Glomerular endothelial cell (primary cell): Measurements from ENCODE around the gene EXD3. TPM values are rescaled to one million over a fixed set of nuclear protein-coding genes. Genes with fewer than 3 reads are reported as not detected.
"Not testable (repeated sequence)": the region's sequence is repeated elsewhere in the genome, so short reads cannot be mapped to it uniquely, and the experiment has no call there.

ENCODE experiments used
- DNase-seq: peaks from one replicate; pipeline ENCODE4 v3.0.0-alpha.2; 2011; ENCODE audit warnings: low read depth, low spot score; ENCODE audit errors: extremely low read depth
- total RNA-seq: library from RNA; depleted of rRNA; stranded (reverse); fragments of >200 nt; gene quantifications from 2 replicates; pipeline ENCODE4 v1.2.3, GENCODE V29; 2015

The EXD3 gene, protein sequence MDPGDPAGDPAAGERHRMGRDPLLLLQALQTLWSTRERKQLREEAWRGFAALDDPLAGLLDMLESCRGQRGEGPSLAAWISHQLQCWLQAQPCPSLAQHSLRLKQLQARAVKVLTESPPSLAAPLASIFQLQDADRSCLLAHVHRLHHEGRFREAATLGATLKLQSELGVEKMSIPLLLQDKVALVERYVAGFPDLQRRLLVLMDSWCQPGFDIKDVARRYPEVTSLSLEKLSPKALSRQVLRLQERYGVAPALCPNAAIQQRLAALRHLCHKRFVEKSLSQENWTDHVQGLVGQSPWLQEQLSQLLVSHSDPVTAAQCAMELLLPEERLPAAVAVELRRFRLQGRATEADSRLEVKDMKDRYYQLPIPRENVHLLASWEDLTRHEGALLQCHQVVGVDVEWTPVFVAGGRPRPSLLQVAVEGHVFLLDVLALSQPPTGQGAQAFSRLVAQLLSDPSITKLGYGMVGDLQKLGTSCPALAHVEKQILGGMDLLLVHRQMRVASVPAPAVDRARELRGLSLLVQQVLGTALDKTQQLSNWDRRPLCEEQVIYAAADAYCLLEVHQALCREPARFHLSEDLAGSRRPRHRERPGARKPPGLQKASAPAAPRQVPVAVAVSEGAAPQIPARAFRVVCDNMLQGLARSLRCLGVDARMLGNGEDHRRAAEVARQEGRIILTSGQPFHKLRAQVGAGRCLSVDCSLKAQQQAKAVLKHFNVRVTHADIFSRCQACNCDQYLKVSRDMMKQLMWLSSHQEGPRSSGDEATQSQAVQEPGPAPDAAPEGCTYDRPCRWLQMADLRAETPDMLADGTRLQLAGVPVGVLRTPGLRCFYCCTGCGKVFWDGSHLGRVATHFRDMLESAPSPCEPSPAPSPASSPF
- 20.9 and 32.6 TPM in 2 replicates for total RNA-seq

DNA sequence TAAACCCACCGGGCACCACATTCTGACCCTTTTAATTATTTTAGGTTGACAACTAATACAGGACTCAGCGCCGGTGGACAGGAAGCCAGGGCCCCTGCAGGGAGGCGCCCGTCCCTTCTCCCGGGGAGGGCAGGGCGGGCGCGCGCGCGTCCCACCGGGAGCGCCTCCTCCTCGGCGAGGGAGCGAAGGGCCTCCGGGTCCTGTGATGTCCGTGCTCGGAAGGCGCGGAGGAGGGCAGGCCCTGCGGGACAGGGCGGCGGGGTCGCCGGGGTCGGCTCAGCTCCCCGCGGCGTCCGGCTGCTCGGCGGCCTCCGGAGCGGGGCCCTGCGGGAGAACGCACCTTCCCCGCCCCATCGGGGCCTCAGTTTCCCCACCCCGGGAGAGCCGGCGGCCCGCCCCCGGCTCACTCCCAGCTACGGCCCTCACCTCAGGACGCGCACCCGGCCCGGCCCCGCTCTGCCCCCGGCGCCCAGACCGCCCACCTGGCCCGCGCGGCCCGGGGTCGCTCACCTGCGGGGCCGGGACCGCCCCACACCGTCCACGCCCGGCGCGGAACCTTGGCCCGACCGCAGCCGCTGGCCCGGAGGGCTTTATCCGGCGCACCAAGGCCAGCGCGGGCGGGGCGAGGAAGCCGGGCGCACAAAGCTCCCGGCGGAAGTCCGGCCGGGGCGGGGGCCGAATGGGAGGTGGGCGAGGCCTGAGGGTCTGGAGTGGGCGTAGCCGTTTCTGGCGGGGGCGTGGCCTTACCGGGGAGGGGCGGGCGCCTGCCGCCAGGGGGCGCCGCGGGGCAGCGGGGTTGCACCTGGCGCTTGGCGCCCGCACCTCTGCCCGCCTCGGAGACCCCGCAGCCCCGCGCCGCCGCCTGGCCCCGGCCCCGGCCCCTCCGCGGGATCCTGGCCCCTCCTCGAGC, at the start of gene EXD3, which contains the start of gene NOXA1:
Gene EXD3 (minus strand): TSS at position 559 of the 910 bp plus-strand sequence. CDS start 27,805 bp downstream, outside the sequence.
Gene NOXA1 (plus strand): TSS at position 790 of the 910 bp plus-strand sequence. CDS start 137 bp downstream, outside the sequence.
- no peak for DNase-seq

DNA sequence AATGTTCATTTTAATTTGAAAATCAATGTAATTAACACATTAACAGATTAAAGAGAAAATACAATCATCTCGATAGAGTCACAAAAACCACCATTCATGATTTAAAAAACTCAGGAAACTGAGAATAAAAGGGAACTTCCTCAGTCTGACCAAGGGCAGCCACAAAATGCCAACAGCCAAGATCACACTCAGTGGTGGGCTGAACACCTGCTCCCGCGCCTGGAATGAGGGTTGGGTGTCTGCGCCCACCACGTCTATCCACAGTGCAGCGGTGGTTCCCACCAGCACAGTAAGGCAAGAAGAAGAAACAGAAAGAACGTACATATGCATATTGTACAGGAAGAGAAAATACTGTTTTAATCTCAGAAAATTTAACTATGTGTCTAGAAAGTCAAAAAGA, 47.8 kb upstream of the EXD3 start:
- DNase-seq, result no peak

DNA sequence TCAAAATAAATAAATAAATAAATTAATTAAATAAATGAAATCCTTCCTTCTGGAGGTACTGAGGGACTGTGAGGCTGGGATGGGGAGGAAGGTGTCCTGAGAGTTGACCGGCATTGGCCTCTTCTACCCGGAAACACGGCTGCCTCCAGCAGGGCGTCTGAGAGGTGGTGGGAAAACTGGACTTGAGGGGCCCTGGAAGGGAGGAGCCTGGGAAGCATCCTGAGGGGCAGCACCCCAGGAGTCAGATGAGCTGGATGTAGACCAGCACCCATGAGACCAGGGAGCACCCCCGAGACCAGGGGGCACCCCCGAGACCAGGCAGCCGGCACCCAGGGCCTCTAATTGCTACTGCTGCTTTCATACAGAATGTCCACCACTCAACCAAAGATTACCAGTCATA, 44.9 kb upstream of the EXD3 start:
- DNase-seq, result no peak

DNA sequence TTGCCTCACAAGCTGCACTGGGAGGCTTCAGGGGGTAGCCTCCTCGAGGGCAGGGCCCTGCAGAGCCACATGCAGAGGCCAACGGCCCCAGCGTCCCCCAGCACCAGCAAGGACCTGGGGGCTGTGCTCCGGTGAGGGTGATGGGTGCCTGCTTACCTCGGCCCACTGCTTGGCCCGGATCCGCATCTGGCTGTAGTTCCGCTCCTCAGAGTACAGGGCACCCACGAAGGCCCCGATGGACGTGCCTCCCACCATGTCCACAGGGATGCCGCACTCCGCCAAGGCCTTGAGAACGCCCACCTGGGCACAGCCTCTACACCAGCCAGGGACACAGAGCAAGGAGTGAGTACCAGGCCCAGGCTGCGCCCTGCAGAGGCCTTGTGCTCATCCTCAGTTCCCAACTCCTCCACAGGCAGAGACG, 44.2 kb upstream of the EXD3 start:
- DNase-seq, result no peak

DNA sequence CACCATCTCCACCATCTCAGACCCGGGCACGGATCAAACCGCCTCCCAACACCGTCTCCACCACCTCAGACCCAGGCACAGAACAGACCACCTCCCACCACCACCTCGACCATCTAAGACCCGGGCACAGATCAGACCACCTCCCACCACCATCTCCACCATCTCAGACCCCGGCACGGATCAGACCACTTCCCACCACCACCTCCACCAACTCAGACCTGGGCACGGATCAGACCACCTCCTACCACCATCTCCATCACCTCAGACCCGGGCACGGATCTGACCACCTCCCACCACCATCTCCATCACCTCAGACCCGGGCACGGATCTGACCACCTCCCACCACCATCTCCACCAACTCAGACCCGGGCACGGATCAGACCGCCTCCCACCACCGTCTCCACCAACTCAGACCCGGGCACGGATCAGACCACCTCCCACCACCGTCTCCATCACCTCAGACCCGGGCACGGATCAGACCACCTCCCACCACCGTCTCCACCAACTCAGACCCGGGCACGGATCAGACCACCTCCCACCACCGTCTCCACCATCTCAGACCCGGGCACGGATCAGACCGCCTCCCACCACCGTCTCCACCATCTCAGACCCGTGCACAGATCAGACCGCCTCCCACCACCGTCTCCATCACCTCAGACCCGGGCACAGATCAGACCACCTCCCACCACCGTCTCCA, 43.6 kb upstream of the EXD3 start:
- not testable (repeated sequence) for DNase-seq

DNA sequence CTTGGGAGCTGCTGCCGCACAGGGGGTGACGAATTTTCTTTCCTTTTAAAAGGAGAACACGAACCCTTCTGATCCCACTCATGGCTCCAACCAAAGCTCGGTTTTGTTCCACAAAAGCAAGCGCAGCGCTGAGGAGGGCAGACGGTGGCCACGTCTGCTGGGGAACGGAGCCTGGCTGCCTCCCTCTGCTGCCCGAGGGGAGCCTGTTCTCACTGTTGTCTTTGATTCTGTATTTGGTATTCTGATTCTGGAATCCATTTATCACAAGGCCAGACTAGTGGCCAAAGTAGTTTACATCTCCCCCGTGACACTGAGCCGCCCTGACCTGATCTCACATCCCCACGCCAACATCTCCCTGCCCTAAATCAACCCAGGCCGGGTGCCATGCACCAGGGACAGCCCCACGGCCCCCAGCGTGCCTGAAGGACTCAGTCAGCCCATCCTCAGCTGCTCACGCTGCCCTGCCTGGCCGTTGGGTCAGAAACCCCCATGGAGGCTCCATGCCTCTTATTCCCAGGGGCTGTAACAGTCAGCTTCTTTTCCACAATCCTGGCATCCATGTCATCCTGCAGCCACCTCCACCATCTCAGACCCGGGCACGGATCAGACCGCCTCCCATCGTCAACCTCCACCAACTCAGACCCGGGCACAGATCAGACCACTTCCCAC, 42.9 kb upstream of the EXD3 start:
- DNase-seq, result no peak

DNA sequence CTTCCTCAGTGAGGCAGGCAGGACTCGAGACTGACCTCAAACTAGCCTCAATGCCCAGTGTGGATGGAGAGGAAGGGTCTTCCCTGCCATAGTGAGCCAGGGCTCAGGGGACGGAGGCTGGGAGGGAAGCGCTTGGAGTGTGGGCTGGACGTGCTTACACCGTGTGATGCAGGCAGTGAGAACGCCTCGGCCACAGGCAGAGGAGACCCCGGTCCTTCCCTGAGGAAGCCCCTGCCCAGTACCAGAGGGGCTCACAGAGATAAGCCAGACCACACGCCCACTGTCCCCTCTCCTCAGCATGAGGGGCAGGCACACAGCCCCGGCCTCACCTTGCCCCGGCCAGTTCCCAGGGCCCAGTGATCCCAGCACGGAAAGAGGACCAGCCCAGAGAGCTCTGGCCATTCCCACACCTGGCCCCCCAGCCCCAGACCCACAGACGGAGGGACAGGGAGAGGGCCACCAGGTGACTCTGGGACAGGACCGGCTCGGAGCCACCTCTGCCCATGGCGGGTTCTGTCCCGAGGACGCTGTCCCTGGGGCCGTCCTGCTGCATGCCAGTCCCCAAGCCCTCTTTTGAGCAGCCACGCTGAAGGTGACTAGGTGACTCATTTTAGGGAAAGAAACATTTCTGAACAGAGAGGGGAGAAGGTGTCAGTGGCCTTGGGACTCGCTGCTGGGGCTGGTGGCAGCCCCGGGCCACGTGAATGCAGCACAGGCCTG, 42.2 kb upstream of the EXD3 start:
- DNase-seq, result no peak

DNA sequence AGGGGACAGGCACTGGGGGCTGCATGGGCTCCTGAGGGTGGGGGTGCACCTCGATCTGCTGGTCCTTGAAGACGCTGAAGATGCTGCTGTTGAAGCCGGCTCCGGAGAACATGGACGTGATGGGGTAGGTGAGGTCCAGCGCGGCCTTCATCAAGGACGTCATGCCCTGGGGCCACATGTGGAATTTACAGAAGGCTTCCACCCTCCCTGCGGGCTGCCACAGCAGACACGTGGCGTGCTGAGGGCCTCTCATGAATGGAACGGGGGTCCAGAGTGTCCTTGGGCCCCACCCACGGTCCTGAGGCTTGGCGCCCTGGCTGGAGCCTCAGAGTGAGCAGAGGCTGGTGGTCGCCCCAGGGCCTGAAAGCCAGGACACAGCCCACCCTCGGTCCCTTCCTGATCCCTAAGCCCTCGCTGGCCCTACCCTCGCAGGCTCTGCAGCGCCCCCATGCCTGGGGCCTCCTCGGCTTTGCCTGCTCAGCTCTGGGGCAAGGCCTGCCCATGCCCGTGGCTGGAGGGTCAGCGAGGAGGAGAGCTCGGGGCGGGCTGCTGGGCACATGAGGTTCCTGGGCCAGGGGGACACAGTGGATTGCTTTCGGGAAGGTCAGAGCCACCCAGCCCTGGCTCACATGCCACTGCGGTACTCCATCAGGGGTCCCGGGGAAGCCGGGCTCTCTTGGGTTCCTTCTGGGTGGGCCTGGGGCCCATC, 41.5 kb upstream of the EXD3 start:
- DNase-seq, result no peak

DNA sequence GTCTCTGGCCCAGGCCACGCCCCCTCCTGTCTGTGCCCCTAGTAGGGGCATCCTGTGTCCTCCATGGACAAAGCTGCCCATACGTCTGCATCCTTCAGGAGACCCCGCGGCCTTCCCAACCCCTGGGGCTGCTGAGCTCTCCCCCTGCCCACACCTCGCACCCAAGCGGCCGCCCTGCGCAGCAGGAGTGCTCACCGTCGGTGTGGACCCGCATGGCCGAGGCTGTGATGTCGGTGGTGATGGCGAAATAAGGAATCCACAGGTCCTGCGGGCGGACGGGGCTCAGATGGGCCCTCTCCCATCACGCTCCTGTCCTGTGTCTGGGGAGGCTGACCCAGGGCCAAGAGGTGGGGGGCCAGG, 40.9 kb upstream of the EXD3 start:
- DNase-seq, result no peak

DNA sequence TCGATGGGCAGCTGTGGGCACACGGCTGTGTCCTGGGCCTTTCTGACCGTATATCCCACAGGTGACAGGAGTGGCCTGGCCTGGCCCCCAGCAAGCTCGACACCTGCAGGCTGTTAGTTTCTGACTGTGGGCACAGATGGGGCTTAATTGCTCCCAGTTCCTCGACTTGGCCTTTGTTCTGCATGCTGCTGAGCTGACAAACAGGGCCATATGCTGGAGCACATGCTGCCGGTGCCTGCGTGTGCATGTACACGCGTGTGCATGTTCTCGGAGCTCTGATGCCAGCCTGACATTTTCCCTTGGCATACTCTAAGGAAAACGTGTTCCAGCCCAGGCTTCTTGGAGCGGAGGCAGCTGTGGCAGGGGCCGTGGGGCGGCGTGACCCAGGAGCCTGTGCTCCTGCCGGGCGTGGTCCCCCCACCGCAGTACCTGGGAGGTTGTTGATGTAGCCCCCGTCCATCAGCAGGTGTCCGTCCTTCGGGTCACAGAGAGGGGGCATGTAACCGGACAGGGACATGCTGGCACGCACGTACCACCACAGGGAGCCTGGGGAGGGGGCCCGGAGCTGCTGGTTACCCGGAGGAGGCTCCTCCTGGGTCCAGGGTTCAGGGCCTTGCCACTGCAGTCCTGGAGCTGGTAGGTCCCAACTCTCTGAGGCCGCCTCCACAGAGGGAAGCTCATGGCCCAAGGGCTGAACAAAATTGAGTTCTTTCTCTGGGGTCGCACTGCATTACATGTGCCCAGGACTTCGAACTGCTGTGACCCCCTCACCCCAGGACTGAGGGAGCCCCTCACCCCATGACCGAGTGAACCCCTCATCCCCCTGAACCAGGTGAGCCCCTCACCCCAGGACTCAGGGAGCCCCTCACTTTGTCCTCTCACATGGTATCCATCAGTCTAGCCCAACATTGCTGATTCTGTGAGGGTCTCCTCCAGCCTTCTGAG, 40.3 kb upstream of the EXD3 start:
- DNase-seq, result no peak

DNA sequence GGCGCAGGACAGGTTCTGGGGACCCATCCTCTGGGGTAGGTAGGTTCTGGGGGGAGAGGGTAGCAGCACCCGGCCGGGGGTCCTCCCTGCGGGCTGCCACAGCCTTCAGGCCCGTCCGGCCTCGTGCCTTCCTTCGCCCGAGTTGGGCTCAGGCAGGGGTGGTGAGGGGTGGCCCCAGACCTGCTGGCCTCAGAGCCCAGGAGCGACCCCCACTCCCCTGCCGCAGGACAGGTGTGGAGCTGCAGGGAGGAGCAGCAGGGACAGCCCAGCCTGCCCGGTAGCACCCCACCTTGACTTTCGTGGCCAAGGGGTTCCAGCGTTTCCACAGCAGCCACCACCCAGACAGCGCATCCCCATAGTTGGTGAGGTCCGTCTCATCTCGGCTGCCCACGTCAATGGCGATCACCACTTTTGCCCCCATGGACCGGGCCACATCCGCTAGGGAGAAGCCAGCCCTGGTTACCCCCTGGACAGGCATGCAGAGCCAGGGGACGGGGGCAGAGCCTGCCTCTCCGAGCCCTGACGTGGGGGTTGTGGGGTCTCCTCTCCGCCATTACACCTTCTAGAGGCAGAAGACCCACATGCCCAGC, 39.5 kb upstream of the EXD3 start:
- no peak for DNase-seq

DNA sequence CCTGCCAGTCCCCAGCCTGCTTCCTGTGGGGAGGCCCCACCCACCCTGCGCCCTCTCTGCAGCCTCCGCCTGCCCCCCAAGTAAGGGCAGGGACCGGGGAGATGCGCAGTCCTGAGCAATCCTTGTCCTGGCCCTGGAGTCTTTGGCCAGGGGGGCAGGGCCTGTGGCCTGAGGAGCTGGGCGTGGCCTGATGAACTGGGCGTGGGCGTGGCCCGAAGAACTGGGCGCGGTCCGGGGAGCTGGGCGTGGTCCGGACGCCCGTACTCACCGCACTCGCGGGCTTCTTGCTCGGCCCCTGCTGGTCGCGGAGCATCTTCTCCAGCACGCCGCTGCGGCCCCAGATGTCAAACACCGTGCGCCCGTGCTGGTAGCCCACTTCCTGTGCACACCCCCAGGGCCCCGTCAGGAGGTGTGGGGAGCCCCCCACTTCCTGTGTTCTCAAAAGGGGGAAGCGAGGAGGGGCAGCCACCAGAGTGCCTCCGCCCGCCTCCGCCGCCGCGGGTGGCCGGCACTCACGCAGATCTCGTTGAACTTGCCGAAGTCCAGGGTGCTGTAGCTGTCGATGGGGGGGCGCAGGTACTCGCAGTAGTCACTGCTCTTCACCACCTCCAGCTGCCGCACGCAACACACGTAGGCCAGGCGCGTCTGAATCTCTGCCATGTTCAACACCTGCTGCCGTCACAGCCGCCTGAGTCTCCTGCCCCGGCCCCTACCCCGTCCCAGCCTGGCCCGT, 38.9 kb upstream of the EXD3 start:
- no peak for DNase-seq

DNA sequence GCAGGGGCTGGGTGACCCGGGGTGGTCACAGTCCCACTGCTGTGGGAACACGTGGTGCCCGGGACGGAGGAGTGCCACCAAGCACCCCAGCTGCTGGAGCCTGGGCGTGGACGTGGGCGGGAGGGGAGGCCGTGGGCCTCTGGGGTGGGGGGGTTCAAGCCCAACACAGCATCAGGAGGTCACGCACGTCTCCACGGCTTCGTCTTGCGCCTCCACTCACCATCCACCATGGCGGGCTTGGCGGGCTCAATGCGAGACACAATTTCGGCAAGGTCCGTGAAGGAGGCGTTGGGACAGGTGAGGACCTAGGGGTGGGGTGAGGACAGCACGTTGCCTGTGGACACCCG, 38.3 kb upstream of the EXD3 start:
- no peak for DNase-seq

DNA sequence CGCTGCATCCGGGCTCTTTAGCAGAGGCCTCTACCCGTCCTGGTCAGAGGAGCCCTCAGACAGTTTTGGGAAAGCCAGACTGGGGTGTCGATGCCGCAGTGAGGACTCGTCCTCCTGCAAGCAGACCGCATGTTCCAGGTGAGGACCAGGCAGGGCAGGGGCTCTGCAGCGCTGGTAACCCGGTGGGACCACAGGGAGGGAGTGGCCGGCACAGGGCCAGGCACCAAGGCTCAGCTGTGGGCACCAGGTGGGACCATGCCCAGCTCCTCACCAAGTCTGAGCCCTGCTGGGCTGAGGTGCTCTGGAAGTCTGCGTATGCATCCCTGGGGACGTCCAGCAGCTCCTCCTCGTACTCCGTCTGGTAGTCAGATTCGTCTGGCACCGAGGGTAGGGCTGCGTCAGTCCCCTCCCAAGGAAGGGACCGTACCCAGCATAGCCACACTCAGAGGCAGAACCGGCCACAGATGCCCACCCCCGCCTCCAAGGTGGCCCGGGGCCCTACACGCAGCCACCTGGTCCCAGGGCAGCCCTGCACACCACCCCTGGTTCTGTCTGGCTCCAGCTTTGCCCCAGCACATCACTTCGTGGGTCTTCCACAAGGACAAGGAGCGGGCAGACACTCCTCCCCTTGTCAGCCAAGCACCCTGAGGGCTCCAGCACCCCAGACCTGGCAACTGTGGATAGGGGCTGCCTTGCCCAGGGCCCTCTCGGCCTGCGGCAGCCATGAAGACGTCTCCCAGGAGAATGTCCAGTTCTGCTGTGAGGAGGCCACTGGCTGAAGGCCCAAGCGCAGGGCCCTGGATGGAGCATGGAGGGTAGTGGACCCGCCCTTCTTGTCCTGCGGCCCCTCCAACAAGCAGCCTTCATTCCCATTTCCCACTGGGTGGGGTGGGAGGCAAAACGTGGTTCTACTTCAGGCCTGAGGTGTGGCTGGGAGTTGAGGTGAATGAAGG, 37.7 kb upstream of the EXD3 start:
- no peak for DNase-seq
